Epithelial cell of prostate (primary cell): ENCODE data around the gene COPRS.

ENCODE experiments used
- DNase-seq: peaks from one replicate; pipeline ENCODE4 v3.0.0-alpha.2; 2011; ENCODE audit warnings: low read depth, low spot score
- H3K27ac ChIP-seq: fragments of 450-650 bp; 2 replicates; pipeline ENCODE4 v1.5.1; 2017; ENCODE audit warnings: mild to moderate bottlenecking

The COPRS gene

GRCh38 chr17:31858642-31859486 is at the start of gene COPRS:
TSS of gene COPRS (minus strand) at chr17:31859244. CDS start at chr17:31859199, 45 bp downstream.
- H3K27ac ChIP-seq = peak within 1 kb of the TSS; percentile 52
- DNase-seq = peak; percentile 8

- H3K27ac ChIP-seq = no peak overlapping the region
- no peak for DNase-seq
These were observed 49.3 kb upstream of the COPRS start for GRCh38 chr17:31908386-31908785.

- H3K27ac ChIP-seq = no peak overlapping the region
- DNase-seq = no peak
These were observed 48.4 kb upstream of the COPRS start for GRCh38 chr17:31907342-31907962.

GRCh38 chr17:31903401-31903800 is 44.4 kb upstream of the COPRS start:
- no peak overlapping the region for H3K27ac ChIP-seq

GRCh38 chr17:31902693-31903092 is 43.6 kb upstream of the COPRS start:
- DNase-seq = no peak
- H3K27ac ChIP-seq = no peak overlapping the region

More at GRCh38 chr17:31903401-31903800, 44.4 kb upstream of the COPRS start:
- no peak for DNase-seq

- peak; percentile 5 for DNase-seq
- peak overlapping the region; percentile 68 for H3K27ac ChIP-seq
These were observed 41.8 kb upstream of the COPRS start for GRCh38 chr17:31900877-31901276.

- no peak for DNase-seq
- H3K27ac ChIP-seq = no peak overlapping the region
These were observed 29.1 kb upstream of the COPRS start for GRCh38 chr17:31888124-31888523.

- H3K27ac ChIP-seq = no peak overlapping the region
- no peak for DNase-seq
These were observed 23.5 kb upstream of the COPRS start for GRCh38 chr17:31882571-31882970.

GRCh38 chr17:31880311-31880710 is 21.3 kb upstream of the COPRS start:
- DNase-seq = no peak
- H3K27ac ChIP-seq = no peak overlapping the region

- no peak overlapping the region for H3K27ac ChIP-seq
- no peak for DNase-seq
These were observed 19.6 kb upstream of the COPRS start for GRCh38 chr17:31878703-31879073.

- no peak for DNase-seq
- H3K27ac ChIP-seq = no peak overlapping the region
These were observed 19.1 kb upstream of the COPRS start for GRCh38 chr17:31877911-31878702.

- H3K27ac ChIP-seq = no peak overlapping the region
- no peak for DNase-seq
These were observed 18.3 kb upstream of the COPRS start for GRCh38 chr17:31877341-31877740.

GRCh38 chr17:31875081-31875480 is 16.0 kb upstream of the COPRS start:
- DNase-seq = no peak
- H3K27ac ChIP-seq = no peak overlapping the region

- DNase-seq = no peak
- H3K27ac ChIP-seq = no peak overlapping the region
These were observed 10.9 kb upstream of the COPRS start for GRCh38 chr17:31869797-31870568.

- no peak overlapping the region for H3K27ac ChIP-seq
- no peak for DNase-seq
These were observed 10.0 kb upstream of the COPRS start for GRCh38 chr17:31869031-31869430.

- no peak for DNase-seq
- H3K27ac ChIP-seq = no peak overlapping the region
These were observed 504 bp upstream of the COPRS start for GRCh38 chr17:31859487-31860008.

- DNase-seq = no peak
- H3K27ac ChIP-seq = peak overlapping the region; percentile 52
These were observed 963 bp downstream of the COPRS start for GRCh38 chr17:31857920-31858641.

- H3K27ac ChIP-seq = no peak overlapping the region
- DNase-seq = no peak
These were observed 2.3 kb downstream of the COPRS start for GRCh38 chr17:31856750-31857149.

- no peak for DNase-seq
- H3K27ac ChIP-seq = no peak overlapping the region
These were observed 4.4 kb downstream of the COPRS start for GRCh38 chr17:31854672-31855071.
